Measurements from ENCODE around the gene SKAP2.

The SKAP2 gene

DNA sequence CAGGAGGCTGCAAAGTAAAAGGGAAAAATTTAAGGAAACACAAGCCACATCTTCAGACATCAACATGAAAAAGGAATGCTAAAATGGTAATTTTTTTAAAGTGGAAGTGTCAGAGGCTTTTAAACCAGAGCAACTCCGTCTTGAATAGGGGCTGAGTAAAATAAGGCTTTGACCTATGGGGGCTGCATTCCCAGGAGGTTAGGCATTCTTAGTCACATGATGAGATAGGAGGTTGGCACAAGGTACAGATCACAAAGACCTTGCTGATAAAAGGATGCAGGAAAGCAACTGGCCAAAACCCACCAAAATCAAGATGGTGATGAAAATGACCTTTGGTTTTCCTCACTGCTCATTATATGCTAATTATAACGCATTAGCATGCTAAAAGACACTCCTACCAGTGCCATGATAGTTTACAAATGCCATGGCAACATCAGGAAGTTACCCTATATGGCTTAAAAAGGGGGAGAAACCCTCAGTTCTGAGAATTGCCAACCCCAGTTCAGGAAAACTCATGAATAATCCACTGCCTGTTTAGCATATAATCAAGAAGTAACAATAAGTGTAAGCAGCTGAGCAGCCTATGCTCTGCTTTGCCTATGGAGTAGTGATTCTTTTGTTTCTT is 128.3 kb downstream of the SKAP2 start:
- no peak for DNase-seq

GRCh38 chr7:26729150-26729775 is 135.1 kb downstream of the SKAP2 start:
- DNase-seq = no peak

DNA sequence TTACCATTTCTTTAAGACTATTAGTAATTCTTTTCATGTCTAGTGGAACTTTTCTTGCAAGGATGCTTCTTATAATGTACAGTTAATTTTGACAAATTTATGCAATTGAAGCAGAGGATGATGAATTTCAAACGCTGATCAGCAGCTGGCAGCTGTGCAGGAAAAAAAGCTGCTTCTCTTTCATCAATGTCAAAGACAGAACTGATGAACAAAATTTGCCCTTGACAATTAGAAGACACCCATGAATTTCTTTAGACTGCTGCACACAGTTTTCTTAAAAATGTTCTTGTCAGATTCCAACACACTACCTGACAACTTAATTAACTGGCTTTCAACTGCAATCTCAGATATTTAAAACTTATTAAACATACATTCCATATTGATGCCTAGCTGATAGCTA is 138.3 kb downstream of the SKAP2 start:
- no peak for DNase-seq

GRCh38 chr7:26724795-26725194 is 139.6 kb downstream of the SKAP2 start:
- no peak for DNase-seq

DNA sequence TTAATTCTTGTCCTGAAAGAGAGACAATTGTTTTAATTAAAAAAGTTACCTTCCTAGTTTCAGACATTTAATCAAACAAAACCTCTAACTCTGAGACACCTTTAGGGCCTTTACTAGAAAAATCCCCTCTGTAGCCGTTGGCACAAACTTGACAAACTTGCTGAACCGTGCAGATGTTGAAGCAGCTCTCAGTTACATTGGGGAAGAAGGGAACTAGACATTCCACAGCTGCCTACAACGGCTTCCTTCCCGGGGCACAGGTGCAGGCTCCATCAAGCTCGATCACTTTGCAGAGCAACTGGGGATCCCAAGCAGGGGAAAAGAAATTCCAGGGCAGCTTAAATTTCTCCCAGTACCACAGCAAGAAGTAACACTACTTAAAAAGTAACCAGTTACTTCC is 141.3 kb downstream of the SKAP2 start:
- no peak for DNase-seq

DNA sequence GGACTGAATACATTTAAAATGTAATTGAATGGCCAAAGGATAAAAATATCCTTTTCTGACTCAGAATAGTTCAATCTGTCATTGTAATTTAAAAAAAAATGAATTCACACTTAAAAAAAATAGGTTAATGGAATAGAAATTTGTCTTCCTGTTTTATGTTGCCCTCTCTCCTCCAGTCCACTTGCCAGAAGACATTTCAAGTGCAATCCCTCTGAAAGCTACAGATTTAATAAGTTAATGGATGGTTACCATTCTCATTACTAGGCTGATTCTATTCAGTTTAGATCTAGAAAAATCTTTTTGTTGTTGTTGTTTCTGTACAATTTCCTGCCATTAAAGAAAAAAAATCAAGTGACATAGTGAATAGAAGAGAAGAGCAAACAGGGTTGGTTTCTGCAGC is 142.9 kb downstream of the SKAP2 start:
- no peak for DNase-seq

GRCh38 chr7:26718063-26718462 is 146.3 kb downstream of the SKAP2 start:
- DNase-seq = no peak

DNA sequence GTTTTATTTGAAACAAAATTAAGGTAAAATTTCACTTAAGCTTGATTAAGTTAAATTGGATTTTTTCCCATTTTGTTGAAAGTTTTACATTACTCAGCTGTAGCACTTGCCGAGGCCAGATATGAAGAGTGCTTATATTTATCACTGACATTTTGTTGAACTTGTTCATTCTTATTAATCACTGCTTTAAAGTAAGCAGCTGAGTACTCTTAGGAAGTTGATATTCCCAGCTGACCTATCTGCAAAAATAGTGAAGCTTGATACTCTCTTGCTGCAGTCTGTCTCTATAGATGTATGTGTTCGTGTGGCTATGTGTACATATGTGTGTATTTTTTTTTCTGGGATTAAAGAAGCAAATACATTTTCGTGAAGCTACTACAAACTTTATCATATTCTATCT is 150.0 kb downstream of the SKAP2 start:
- DNase-seq = no peak

DNA sequence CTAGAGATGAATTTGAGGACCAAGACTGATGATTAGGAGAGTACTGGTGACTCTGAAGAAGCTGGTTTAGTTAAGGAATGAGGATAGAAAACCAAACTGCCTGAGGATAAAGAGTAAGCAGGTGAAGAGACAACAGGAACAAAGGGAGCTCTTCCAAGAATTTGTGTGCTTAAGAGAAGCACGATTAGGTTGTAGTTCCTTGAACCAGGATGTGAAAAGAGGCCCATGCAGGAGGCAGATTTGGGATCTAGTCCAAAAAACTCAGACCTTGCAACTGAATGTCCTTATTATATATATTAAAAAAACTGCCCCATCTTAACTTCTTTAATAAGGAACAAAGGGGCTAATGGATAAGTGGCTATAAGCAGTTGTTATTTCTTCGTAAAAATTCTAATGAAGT is 150.4 kb downstream of the SKAP2 start:
- no peak for DNase-seq

DNA sequence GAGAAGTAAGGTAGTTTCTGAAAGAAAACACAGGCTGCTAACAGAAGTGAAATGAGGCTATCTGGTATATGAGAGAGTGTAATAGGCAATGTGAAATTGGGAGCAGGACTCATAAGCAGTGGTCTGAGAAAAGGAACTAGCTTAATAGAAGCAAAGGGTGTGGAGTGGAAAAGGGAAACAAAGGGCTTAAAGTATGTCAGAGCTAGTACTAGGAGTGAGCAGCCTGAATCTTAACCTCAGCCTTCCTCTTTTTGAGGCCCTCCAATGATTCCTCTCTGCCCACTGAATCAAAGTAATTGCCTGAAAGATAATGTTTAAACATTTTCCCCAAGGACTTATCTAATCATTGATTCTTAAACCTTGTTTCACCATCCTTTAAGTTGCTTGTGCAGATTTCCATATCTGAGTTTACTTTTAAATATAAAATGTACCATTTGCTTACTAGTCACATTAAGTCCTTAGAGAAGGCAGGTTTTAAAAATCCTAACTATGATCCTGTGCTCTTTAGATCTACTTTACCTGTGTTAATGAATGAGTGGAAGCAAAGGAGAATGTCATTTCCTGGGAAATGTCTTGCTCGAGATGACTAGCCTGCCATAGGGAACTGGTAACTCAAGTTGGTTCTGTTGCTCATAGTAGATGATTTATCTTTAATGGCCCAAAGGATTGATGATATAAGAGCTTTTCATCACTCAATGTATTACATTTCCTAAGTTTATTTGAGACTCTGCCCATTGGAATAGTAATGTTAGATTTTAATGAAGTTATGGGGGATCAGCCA is 155.0 kb downstream of the SKAP2 start:
- no peak for DNase-seq

GRCh38 chr7:26705567-26705966 is 158.8 kb downstream of the SKAP2 start:
- DNase-seq = peak; percentile 85

- no peak for DNase-seq
These were observed 159.6 kb downstream of the SKAP2 start for GRCh38 chr7:26704786-26705185.

DNA sequence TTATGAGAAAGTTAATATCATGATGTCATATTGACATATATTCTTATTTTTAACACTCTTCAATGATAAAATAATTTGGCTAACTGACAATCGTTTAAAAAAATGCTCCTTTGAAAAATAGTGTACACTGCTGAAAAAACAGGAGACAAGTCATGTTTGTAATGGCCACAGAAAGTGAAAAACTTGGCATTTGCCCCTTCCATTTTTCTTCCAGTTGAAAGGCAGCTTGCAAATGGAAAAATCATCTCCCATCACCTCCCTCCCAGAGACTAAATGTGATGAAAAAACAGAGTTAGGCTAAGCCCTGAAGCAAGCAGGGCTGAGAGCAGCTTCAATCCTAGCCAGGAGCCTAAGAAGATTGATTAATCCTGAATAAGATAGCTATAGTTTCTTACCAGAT is 160.4 kb downstream of the SKAP2 start:
- no peak for DNase-seq

- no peak for DNase-seq
These were observed 163.5 kb downstream of the SKAP2 start for GRCh38 chr7:26700893-26701292.

DNA sequence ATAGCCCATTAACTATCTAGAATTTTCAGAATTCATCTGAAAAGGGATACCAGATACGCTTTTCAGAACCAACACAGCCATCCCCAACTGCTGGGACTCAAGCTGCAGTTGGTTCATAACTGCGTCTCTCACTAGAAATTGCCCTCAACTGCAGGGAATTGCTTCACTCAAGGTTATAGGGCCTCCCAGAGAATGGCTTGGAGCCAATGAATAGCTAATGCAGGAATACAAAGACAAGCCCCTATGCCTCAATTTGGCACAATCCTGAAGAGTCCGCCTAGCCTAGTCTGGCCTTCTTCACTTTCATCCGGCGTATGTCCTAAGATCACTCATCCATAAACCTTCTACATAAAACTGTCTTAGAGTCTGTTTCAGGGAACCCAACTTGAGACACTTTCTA is 164.0 kb downstream of the SKAP2 start:
- DNase-seq = no peak

DNA sequence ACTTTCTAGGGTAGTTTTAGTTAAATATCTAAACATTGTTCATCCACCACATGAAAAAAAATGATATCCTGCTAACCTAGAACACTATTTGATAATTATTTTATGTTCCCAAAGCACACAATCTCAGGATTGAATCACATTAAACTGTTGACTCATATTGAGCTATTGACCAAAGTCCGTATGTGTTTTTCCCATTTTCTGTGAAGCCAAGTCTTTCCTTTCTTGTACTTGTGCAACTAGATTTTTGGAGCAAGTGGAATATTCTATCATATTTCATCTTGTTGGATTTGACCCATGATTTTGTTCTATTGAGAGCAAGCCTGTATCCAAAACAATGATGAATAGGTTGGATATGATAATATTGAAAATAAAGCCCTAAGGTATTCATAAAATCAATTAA is 164.6 kb downstream of the SKAP2 start:
- DNase-seq = no peak

DNA sequence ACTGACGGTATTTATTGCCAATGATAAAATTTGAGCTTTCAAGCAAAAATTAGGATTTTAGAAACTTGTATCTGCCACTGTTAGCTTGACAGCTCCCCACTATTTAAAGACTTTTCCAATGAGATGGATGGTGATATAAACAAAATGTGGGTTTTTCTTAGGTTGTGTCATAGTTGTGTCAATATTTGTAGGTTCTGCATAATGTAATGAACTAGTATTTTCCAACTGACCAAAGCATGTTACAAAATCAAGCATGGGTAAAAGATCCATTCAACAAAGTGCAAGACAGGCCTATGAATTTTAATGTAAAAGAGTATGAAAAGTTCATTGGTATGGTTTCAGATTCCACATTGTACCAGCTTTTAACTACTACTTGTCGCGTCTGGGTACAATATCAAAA is 165.6 kb downstream of the SKAP2 start:
- no peak for DNase-seq

- DNase-seq = no peak
These were observed 166.2 kb downstream of the SKAP2 start for GRCh38 chr7:26698194-26698593.

- DNase-seq = no peak
These were observed 167.4 kb downstream of the SKAP2 start for GRCh38 chr7:26696978-26697377.

GRCh38 chr7:26696161-26696560 is 168.2 kb downstream of the SKAP2 start:
- DNase-seq = no peak

- no peak for DNase-seq
These were observed 169.7 kb downstream of the SKAP2 start for GRCh38 chr7:26694713-26695112.

DNA sequence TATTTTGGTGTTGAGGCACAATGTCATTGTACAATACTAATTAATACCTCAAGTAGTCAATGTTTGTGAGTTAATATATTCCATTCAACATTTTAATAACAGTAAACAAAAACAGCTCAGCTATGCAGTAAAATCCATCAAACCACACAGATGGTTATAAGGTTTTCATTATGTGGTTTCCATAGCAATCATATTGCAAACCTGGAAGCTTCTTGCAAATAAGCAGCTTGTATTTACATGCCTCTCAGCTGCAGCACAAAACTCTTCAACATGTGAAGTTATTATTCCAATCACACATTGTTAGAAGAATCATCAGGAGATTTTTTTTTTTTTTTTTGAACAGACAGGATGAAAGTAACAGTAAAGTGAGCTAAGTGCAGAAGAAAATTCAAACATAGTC is 170.2 kb downstream of the SKAP2 start:
- DNase-seq = peak; percentile 39

DNA sequence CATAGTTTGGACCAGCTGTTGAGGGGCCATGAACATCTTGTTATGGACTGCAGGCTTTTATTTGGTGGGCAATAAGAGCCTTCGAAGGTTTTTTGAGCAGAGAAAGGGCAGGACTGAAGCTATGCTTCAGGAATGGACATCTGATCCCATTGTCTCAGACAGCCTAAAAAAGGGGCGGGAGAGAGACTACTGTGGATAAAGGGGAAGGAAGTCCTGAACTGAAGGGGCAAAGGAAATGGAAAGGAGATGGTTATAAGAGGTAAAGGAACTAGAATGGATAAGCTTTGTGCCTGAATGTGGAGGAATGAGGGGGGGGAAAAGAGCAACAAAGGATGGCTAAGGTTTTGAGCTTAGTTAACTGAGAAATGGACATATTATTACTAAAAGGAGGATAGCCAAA is 172.5 kb downstream of the SKAP2 start:
- no peak for DNase-seq

- no peak for DNase-seq
These were observed 173.0 kb downstream of the SKAP2 start for GRCh38 chr7:26691406-26691805.
